Measurements from ENCODE around the gene GREM1.

Gene GREM1

DNA sequence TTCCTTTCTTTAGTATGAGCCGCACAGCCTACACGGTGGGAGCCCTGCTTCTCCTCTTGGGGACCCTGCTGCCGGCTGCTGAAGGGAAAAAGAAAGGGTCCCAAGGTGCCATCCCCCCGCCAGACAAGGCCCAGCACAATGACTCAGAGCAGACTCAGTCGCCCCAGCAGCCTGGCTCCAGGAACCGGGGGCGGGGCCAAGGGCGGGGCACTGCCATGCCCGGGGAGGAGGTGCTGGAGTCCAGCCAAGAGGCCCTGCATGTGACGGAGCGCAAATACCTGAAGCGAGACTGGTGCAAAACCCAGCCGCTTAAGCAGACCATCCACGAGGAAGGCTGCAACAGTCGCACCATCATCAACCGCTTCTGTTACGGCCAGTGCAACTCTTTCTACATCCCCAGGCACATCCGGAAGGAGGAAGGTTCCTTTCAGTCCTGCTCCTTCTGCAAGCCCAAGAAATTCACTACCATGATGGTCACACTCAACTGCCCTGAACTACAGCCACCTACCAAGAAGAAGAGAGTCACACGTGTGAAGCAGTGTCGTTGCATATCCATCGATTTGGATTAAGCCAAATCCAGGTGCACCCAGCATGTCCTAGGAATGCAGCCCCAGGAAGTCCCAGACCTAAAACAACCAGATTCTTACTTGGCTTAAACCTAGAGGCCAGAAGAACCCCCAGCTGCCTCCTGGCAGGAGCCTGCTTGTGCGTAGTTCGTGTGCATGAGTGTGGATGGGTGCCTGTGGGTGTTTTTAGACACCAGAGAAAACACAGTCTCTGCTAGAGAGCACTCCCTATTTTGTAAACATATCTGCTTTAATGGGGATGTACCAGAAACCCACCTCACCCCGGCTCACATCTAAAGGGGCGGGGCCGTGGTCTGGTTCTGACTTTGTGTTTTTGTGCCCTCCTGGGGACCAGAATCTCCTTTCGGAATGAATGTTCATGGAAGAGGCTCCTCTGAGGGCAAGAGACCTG is 13.2 kb downstream of the GREM1 start:
- no peak for DNase-seq (ENCODE audit: low spot score)

DNA sequence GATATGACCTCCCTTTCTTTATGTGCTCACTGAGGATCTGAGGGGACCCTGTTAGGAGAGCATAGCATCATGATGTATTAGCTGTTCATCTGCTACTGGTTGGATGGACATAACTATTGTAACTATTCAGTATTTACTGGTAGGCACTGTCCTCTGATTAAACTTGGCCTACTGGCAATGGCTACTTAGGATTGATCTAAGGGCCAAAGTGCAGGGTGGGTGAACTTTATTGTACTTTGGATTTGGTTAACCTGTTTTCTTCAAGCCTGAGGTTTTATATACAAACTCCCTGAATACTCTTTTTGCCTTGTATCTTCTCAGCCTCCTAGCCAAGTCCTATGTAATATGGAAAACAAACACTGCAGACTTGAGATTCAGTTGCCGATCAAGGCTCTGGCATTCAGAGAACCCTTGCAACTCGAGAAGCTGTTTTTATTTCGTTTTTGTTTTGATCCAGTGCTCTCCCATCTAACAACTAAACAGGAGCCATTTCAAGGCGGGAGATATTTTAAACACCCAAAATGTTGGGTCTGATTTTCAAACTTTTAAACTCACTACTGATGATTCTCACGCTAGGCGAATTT is 14.9 kb downstream of the GREM1 start:
- no peak for DNase-seq (ENCODE audit: low spot score)

DNA sequence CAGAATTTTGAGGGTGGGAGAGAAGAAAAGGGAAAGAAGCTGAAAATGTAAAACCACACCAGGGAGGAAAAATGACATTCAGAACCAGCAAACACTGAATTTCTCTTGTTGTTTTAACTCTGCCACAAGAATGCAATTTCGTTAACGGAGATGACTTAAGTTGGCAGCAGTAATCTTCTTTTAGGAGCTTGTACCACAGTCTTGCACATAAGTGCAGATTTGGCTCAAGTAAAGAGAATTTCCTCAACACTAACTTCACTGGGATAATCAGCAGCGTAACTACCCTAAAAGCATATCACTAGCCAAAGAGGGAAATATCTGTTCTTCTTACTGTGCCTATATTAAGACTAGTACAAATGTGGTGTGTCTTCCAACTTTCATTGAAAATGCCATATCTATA is 15.5 kb downstream of the GREM1 start:
- DNase-seq (ENCODE audit: low spot score) = no peak

DNA sequence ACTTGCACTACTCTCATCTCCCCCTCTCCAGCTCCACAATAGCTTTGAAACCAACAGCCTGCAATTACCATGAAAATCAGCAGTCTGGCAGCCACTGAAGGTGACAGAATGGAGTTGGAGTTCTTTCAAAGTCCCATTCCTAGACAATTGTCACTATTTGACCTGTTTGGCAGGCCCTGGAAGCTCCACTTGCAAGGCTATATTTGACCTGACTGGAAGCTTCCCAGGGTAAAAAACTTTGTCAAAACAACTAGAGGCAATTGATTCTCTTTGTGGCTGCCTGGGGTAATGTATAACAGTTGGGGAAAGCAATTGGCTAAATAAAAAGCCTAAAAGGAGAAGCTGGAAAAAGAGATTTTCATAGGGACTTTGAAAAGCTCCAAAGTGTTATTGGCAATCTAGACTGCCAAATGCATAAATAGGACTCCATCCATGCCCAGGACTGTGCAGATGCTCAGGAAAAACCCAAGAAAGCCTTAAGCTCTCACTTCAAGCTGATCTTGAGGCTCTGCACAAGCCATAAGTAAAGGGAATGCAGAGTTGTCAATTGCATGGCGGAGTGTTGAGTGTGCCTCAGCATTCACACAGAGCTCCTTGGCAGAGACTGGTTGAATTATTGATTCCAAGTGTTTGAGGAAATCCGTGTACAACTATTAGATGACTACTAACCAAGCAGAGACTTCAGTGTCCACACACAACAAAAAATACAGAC is 18.3 kb downstream of the GREM1 start:
- DNase-seq (ENCODE audit: low spot score) = no peak

DNA sequence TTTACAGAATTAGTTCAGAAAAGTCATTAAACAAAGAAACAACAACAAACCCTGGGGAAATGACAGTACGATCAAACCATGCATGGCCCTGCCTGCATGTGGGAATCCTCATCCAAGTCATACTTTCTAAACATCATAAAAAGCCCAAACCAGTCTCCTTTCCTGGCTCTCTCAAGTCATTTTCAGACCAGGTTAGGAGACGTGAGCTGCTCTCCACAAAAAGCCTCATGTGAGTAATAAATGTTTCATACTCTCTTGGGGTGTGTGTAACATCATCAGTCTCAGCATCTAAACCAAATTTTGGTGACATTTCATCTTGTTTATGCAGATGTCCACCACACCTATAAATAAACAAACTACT is 18.9 kb downstream of the GREM1 start:
- DNase-seq (ENCODE audit: low spot score) = no peak

DNA sequence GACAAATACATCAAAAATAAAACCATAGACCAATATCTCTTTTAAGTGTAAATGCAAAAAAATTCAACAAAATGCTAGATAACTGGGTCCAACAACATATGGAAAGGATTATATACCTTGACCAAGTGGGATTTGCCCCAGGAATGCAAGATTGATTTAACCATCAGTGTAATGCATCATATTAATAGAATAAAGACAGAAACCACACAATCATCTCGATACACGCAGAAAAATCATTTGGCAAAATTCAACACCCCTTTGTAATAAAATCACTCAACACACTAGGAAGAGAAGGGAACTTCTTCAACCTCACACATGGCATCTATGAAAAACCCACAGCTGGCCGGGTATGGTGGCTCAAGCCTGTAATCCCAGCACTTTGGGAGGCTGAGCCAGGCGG is 19.5 kb downstream of the GREM1 start:
- no peak for DNase-seq (ENCODE audit: low spot score)

DNA sequence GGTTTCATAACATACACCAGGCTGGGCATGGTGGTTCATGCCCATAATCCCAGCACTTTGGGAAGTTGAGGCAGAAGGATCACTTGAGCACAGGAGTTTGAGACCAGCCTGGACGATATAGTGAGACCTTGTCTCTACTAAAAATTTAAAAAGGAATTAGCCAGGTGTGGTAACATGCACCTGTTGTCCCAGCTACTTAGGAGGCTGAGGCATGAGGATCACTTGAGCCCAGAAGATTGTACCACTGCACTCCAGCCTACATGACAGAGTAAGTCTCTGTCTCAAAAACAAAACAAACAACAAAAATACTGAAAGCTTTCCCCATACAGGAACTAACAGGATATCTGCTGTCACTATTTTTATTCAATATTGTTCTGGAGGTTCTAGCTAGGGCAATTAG is 20.9 kb downstream of the GREM1 start:
- no peak for DNase-seq (ENCODE audit: low spot score)

DNA sequence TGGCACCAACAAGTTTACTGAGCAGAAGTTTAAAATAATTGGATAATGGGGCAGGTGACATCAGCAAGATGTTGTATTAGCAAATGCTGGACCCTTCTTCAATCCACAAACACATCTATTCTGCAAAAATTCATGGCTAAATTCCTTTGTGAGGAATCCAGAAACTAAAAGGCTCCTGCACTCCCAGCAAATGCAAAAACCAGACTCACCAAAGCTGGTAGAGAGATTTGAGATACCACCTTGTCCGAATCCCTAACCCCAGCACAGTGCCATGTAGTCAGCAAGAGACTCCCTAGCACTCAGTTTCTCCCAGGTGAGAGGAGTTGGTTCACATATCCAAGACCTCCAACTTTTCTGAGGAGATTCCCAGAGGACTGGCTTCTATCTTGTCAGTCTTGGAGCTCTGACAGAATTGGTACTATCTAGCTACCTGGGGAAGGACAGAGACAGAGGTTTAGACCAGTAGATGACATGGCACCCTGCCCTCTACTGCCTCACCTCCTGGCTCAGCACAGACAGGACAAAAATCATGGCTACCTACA is 21.8 kb downstream of the GREM1 start:
- DNase-seq (ENCODE audit: low spot score) = no peak

DNA sequence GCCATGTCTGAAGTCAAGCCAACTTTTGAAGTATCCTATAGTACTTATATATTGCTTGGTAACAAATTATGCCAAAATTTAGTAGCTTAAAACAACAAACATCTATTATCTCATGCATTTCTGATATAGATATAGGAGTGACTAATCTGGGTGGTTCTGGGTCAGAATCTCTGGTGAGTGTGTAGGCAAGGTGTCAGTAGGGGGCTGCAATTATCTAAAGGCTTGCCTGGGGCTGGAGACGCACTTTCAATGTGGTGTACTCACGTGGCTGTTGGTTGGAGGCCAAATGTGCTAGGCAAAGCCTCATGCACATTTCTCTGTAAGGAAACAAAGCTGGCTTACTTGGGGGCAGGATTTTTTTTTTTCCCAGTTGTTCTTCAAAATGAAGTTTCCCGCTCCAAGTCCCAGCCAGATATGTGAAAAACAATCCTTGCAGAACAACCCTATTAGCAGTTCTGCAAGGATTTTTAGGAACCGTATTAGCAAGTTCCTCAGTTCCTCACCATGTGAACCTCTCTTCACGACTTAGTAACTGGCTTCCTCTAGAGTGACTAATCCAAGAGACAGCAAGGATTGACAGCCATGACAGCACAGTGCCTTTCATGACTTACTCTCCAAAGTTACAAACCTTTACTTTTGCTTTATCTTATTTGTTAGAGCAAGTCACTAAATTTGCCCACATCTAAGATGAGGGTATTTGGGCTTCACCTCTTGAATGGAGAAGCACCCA is 25.8 kb downstream of the GREM1 start:
- no peak for DNase-seq (ENCODE audit: low spot score)

DNA sequence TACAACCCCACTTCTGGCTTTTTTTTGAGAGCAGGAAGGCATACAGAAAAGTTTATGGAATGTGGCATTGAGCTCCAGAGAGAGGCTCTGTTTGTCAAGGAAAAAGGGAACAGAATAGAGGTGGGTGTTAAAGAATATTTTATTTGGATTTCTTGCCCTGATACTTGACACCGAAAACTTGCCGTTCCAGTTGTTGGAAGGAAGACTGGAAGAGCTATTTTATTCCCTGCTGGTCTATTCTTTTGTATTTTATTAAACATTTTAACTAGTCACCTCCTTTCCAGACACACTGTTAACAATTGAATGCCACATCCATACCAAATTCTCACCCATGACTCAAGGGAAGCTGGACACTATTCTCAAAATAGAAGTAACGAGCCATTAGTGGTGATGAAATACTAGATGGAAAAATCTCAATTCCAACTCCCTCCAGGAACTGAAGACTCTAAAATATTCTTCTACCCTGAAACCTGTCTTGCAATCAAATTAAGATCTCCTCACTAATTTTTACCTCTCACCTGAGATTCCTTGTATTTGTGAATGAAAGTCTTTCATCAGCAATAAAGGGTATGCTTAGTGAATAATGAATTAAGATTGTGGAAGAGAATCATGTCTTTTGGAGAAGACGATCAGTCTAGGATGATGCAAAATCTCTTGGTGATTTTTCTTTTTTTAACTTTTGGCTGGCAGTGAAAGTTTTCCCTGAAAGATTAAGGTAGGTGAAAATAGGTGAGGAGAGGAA is 28.5 kb downstream of the GREM1 start:
- no peak for DNase-seq (ENCODE audit: low spot score)

DNA sequence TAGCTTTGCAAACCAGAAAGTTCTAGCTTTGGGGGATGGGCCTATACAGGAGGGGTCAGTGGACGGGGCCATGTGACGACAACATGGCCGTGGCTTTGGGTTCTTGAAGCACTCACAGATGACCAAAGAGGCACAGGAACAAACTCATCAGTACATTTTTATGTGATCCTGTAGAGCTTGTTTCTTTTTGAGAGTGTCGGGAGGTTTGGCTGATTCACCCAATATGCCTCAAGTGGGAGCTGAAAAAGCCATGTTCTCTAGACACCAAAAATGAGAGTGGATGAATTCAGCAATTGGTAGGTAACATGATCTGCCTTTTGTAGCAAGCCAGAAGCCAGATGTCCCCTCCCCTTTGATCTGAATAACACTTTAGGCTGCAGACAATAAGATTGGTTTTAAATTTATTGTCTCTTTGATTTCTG is 30.1 kb downstream of the GREM1 start:
- DNase-seq (ENCODE audit: low spot score) = no peak

DNA sequence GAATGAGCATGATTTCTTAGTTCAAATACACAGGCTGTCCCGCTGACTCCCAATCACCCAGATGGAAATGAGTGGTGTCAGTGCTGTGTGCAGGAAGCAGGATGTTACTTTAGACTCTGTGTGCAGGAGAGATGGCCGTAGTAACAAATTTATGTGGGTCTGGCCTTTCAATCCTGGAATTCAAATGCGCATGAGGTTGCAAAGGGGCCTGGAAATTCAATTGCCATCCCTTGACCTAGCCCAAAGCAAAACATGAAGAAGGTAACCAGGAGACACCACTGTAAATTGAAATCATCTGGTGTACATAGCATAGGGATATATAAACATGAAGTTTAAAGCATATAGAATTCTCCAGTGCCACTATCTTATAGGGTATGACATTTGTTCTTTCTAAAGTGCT is 33.2 kb downstream of the GREM1 start:
- DNase-seq (ENCODE audit: low spot score) = no peak

DNA sequence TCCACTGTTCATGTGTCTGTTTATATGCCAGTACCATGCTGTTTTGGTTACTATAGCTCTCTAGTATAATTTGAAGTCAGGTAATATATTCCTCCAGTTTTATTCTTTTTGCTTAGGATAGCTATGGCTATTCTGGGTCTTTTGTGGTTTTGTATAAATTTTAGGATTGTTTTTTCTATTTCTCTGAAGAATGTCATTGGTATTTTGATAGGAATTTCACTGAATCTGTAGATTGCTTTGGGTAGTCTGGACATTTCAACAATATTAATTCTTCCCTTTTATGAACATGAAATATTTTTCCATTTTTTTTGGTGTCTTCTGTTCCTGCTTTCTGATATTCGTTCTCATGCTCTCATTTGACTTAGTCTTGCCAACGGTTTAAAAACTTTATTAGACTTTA is 39.6 kb downstream of the GREM1 start:
- no peak for DNase-seq (ENCODE audit: low spot score)

DNA sequence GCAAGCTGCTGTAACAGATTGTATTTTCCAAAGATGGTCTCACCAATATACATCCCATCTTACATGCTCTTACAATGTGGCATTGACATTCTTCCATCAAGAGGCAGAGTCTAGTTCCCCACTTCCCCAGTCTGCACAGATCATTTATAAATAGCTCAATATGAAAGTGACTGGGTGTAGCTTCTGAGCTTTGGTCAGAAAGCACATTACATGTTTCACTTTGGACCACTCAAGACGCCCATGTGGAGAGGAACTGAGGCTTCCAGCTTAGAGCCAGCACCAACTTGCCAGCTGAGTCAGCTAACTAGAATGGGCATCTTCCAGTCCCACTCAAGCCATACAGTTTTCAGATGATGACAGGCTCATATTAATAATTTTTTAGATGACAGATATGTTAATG is 45.5 kb downstream of the GREM1 start:
- no peak for DNase-seq (ENCODE audit: low spot score)

DNA sequence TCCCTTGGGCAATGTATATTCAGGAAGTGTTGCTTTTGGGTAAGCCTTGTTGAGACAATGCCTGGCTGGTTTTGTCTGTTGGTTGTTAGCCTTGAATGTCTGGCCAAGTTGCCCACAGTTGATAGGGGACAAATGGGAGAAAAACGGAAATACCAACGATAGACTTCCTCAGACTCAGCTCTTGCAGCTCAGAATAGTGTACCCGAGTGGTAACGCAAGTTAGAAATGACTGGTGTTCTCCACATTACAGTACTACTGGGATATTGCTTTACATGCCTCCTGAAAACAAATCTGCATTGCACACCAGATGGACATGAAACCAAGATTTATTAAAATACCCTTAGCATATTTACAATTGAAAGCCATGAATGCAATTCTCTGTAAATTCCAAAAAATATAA is 47.4 kb downstream of the GREM1 start:
- no peak for DNase-seq (ENCODE audit: low spot score)

DNA sequence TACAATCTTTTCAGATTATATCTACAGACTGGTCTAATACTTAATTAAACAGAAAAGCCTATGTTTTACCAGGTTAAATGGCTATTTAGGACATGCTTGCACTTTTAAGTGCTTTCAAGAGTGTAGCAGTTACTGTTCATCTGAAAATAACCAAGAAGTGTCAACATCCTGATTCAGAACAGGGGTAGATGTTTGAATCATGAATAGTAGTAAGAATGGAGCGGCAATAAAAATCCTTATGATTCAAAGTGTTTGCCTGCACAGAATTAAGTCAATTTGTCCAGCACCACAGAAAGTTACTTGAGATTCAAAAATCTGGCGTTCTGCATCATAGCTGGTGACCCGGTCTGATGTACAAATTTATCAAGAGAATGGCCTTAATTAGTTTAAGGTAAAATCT is 48.3 kb downstream of the GREM1 start:
- no peak for DNase-seq (ENCODE audit: low spot score)

DNA sequence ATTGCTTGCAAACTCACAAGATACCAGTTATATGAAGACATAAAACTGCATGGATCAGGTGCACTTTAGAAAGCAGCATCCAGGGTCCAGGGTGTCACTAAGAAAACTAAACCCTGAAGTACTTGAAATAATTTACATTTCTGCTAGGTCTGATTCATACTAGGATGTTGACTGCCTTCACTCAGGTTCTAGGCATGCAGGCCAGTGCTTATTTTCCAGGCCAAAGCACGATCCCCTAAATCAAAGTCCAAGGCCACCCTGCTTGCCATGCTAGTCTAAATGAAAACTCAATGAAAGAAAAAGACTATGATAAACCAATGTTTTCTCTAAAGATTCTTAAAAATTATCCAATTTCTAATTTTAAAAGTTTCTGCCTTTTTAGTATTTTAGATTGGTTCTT is 49.4 kb downstream of the GREM1 start:
- DNase-seq (ENCODE audit: low spot score) = no peak

DNA sequence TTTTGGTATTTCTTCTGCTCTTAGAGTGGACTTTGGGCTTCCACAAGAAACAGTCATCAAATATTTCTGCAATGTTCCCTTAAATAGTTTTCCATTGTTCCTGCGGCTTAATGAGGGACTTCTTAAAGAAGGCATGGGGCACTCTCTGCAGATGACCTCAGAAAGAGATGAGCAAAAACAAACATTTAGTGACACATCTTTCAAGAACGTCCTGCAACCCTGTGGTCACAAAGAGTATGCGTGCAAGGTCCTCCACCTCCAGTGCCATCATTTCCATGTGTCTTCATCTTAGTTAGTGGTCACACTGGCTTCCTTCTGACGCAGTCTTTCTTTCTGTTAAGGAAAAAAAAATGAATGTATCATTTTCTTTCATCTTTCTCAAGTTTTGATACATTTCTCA is 56.2 kb downstream of the GREM1 start:
- no peak for DNase-seq (ENCODE audit: low spot score)

DNA sequence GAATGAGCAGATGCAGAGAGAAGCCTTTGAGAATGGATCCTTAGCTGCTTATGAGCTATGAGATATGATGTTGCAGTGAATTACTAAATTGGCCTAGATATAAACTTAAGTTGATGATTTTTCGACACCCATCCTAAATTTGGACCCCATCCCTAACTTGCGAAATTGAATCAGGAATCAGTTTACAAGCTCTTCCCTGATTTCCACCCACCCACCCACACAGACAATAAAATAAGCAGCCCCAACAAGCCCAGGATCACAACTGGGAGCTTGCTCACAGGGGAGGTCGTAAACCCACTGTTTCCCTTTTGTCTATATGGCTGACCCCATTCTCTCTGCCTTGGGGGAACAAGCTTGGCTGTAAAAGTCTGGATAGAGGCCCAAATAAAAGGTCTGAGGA is 57.3 kb downstream of the GREM1 start:
- DNase-seq (ENCODE audit: low spot score) = no peak

DNA sequence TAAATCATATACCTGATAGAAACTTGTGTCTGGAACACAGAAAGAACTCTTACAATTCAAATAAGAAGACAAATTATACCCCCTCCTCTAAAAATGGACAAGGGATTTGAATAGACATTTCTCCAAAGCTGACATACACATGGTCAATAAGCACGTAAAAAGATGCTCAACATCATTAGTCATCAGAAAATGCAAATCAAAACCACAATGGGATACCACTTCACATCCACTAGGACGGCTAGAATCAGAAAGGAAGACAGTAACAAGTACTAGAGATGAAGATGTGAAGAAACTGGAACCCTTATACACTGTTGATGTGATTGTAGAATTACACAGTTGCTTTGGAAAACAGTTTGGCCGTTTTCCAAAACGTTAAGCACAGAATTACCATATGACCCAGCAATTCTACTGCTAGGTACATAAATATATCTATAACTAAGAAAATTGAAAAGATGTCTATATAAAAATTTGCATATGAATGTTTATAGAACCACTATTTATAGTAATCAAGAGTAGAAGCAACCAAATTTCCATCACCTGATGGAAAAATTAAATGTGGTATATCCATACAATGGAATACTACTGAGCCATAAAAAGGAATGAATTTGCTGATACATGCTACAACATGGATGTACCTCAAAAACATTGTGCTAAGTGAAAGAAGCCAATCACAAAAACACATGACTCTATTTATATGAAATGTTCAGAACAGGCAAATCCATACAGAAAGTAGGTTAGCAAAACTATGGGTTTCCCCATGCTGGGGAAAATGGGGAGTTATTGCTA is 60.8 kb downstream of the GREM1 start:
- DNase-seq (ENCODE audit: low spot score) = no peak

DNA sequence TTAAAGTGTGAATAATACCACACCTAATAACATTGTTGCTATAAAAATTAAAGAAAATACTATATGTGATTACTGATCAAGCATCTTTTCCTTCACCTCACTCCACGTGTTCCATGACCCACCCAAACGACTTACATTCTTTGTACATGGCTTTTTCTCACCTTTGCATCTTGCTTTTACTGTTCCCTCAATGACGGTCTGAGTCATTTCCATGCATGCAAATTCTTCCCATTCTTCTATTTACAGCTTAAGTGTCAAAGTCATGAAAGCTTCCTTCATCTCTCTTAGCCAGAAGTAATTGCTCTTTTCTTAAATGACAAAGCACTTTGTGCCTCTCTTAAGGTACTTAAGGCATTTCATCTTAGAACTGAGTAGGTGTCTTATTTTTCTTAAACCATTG is 64.0 kb downstream of the GREM1 start:
- no peak for DNase-seq (ENCODE audit: low spot score)
